ENCODE data around the gene JOSD1.
"Not testable (repeated sequence)": the region's sequence is repeated elsewhere in the genome, so short reads cannot be mapped to it uniquely, and the experiment has no call there.

The JOSD1 gene

DNA sequence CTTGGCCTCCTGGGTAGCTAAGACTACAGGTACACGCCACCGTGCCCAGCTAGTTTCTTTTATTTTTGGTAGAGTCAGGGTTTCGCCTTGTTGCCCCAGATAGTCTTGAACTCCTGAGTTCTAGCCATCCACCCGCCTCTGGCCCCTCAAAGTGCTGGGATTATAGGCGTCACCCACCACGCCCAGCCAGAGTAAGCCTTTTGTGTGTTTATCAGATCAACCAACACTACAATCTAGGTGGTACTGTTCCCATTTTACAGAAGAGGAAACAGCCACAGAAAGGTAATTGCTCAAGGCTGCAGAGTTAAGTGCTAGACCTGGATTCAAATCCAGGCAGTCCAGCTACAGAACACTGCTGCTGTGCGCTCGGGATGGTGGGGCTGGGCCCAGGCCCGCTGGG lies 15.8 kb downstream of the JOSD1 start:
- DNase-seq (ENCODE audit: low read depth in 2 of 2) = no peak

DNA sequence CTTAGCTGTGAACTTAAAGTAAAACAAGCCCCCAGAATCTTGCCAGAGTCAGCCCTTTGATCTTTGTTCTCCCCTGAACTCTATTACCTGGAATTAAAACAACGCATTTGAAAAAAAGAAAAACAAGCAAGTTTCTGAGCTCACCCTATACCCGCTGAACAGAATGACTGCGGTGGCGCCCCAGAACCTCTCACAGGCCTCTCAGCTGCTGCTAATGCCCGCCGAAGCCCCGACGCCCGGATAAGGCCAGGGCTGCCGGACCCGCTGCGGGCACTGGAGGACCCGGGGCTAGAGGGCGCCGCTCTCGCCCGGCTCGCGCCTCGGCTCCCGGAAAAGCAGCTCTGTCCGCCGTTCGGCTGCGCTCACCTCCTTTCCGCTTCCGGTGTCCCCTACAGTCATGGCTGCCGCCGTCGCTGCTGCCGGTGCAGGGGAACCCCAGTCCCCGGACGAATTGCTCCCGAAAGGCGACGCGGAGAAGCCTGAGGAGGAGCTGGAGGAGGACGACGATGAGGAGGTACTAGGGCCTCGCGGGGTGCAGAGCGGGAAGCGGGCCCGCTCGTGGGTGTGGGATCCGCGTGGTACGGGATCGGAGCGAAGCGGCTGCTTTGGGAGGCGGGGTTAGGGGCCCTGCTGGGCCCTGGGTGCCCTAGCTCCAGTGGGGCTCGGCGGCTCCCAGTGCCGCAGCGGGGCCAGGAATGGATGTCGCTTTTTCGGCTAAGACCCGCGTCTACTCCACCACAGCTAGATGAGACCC lies 19.0 kb downstream of the JOSD1 start, which contains the start of gene TOMM22:
Gene TOMM22 (plus strand): TSS at position 376 of the 754 bp plus-strand sequence. CDS start 22 bp downstream, at position 398.
- DNase-seq (ENCODE audit: low read depth in 2 of 2) = peak; percentile 58 to 70

DNA sequence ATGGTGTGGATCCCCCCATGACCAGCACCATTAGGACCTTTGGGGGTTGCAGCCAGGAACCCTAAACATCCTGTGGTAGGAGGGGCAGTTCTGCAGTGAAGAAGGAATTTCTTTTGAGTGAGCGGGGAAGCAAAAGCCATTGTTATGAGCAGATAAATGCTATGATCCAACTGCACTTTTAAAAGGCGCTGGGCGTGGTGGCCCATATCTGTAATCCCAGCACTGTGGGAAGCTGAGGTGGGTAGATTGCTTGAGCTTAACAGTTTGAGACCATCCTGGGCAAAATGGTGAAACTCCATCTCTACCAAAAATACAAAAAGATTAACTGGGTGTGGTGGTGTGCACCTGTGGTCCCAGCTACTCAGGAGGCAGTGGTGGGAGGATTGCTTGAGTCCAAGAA lies 24.9 kb downstream of the JOSD1 start:
- no peak for DNase-seq (ENCODE audit: low read depth in 2 of 2)

DNA sequence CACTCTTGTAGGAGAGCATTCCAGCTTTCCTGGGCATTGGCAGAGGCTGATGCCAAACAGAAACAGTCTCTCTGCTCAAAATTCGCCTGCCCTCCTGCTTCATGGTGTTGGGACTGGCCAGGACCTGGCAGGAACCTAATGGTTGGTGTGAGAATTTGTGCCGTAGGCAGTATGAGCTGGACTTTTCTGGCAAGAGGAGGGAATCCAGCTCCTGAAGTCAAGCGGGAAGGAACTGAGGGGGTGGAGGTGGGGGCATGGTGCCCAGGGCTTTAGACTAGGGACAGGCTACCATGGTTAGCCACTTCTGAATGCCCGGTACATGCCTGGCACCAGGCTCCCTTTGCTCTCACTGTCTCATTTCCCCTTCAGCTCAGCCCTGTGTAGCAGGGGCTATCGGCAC lies 25.9 kb downstream of the JOSD1 start:
- DNase-seq (ENCODE audit: low read depth in 2 of 2) = no peak

DNA sequence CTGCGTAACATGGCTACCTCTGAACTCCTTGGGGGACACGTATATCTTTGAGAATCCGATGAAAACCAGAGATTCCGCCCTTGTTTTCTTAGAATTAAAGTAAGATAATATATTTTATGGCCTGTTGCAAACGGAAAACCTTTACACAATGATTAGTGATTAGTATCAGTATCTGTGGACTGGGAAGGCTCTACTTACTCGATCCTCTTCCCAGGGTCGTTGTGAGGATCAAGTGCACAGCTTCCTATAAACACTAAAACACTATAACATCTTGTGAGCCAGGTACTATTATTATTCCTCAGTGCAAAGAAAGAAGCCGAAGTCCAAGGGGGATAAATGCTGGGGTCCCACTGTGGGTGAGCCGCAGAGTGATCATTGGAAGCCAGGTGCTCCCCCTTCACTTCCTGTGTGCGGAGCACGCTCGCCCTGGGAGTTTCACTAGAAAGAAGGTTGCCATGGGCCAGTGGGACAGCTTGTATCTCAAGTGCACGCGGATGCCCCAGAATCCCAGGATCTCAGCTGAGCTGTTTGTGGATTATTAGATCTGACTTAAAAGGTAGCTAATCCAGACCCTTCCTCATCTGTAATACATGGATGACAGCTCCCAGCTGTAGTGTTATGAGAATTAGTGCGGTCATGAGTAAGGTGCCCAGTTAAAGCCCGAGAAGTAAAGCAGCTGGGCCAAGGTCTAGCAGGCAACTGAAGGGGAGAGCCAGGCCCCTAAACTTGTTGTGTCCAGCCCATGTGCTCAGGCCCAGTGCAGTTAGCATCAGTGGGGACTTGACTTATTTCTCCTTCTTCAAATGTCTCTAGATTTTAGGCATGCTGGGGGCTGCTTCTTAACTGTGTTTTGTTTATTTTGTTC lies 43.5 kb downstream of the JOSD1 start:
- no peak for DNase-seq (ENCODE audit: low read depth in 2 of 2)

DNA sequence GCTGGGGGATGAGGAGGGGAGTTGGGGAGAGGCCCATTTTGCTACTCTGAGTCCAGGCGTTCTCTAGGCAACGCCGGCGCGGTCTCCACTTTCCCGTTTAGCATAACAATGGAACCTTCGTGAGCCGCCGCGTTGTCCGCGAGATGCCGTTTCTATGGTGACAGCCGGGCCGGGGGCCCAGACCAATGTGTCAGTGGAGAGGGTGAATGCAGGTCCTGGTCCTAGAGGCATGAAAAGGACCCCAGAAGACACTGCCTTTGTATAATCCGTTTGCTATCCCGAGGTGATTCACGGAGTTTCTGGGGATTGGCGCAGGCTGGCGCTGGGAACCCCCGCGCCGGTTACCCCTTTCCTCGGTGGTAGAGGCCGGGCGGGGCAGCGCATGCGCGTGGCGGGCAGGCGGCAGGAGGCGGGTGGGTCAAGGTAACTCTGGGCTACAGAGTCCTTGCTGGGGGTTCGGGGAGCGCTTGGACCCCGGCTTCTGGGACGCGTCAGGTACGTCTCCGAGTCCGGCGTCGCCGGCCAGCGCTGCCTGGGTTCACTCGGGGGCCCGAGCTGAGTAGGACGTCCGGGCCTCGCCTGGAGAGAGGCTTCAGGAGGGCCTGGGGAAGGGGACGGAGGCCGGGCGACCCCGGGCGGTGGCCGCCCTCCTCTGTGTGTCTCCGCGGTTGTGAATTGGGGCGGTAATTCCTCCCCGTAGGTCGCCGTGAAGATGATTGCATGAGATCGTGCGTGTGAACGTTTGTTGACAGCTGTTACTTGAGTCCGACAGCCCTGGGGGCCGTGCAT lies 44.3 kb downstream of the JOSD1 start, which contains the start of the genes CBY1 and FAM227A:
Gene CBY1 (plus strand): TSS at position 383 of the 789 bp plus-strand sequence. CDS start 11,417 bp downstream, outside the sequence.
Gene FAM227A (minus strand): TSS at position 137 of the 789 bp plus-strand sequence. CDS start 6,224 bp downstream, outside the sequence.
- DNase-seq (ENCODE audit: low read depth in 2 of 2) = peak; percentile 68 to 75

DNA sequence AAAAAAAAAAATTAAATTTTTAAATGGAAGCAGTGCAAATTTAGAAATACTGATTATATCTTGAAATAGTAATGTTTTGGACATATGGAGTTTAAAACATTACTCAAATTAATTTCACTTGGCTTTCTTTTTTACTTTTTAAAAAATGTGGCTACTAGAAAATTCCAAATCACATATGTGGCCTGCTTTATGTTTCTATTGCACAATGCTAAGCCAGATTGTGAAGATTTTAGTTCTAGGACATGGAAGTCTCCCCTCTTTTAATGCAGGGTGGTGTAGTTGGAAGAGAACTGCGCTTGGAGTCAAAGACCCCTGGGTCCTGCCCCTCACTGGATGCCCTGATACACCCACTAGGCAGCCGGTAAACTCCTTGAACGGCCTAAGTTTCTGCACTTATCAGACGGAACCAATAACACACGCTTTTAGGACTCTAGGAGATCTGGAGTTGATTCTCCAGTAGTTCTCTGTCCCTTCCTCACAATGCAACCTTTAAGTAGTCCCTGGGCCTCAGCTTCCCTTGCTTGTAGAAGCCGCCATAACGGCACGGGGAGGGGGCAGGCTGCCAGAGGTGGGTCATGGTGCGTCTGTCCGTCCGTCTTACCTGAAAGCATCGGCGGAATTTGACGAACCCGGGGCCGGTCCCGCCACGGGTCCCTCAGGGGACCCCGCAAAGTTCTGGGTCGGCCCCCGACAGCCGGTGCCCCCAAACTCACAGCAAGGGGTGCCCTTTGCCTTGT lies 45.1 kb downstream of the JOSD1 start:
- no peak for DNase-seq (ENCODE audit: low read depth in 2 of 2)

DNA sequence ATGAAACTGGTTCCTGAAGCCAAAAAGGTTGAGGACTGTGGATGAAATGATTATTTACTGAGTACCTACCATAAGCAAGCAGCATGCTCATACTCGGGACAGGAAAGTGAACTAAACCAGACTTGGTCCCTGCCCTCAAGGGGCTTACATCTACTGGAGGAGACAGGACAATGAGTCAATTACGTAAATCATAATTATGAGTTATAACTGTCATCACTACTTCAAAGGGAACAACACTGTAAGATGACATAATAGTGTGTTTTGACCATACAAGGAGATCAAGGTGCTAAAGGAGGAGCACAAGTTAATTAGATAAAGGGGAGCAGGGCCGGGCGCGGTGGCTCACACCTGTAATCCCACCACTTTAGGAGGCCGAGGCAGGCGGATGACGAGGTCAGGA lies 47.0 kb downstream of the JOSD1 start:
- no peak for DNase-seq (ENCODE audit: low read depth in 2 of 2)

DNA sequence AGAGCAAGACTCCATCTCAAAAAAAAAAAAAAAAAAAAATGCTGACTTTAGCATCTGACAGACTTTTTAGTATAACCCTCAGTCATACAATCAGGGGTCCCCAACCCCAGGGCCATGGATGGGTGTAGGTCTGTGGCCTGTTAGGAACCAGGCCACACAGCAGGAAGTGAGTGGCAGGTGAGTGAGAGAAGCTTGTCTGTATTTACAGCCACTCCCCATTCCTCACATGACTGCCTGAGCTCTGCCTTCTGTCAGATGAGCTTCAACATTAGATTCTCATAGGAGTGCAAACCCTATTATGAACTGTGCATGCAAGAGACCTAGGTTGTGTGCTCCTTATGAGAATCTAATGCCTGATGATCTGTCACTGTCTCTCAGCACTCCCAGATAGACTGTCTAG lies 47.9 kb downstream of the JOSD1 start:
- no peak for DNase-seq (ENCODE audit: low read depth in 2 of 2)

DNA sequence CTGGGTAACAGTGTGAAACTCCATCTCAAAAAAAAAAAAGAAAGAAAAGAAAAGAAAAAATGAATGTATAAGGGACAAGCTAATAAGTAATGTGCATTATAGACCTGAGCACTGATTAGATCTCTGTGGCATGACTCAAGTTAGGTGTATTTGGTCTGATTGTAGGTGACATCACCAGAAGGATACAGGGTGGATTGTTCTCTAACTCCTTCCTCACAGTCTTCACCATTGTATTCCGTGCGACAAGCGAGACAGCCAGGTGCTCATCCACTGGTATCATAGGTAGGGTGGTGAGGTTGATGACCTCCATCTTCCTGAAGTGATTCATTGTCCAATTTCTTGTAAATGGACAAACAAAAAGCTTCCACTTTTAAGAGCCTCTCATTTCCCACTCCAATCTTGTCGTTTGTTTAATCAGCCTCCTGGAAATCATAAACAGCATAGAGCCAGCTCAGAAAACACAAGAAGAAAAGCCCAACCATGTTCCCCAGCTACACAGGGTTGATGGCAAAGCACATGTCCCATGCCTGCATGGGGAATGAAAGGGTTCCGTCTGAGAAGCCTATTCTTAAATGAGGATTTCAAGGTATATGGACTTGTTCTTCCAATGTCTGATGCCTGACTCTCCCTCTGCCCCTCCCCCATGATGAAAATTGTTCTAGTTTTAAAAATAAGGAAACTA lies 50.8 kb downstream of the JOSD1 start:
- no peak for DNase-seq (ENCODE audit: low read depth in 2 of 2)

DNA sequence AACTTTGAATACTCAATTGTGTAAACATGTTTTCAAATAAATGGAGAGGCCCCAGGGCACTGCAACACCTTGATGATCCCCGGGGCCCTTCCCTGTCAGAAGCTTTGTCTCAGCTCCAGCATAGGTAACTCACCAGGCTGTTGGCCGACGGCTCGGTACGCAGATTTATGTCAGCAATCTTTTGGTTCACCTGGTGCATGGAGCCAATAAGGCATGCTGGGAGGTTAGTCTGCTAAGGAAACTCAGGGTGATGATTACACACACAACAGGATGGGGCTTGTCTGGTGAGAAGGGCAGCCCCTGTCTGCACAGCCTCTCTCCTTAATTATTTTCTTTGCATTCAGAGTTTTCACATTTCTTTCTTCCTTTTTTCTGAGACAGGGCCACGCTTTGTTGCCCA lies 55.3 kb downstream of the JOSD1 start:
- no peak for DNase-seq (ENCODE audit: low read depth in 2 of 2)

DNA sequence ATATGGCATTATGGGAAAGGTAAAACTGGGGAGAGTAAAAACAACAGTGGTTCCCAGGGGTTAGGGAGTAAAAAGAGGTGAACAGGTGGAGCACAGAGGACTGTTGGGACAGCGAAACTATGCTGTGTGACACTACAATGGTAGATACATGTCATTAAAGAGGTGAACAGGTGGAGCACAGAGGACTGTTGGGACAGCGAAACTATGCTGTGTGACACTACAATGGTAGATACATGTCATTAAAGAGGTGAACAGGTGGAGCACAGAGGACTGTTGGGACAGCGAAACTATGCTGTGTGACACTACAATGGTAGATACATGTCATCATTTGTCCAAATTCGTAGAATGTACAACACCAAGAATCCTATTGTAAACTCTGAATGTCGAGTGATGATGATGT lies 56.5 kb downstream of the JOSD1 start:
- not testable (repeated sequence) for DNase-seq (ENCODE audit: low read depth in 2 of 2)

DNA sequence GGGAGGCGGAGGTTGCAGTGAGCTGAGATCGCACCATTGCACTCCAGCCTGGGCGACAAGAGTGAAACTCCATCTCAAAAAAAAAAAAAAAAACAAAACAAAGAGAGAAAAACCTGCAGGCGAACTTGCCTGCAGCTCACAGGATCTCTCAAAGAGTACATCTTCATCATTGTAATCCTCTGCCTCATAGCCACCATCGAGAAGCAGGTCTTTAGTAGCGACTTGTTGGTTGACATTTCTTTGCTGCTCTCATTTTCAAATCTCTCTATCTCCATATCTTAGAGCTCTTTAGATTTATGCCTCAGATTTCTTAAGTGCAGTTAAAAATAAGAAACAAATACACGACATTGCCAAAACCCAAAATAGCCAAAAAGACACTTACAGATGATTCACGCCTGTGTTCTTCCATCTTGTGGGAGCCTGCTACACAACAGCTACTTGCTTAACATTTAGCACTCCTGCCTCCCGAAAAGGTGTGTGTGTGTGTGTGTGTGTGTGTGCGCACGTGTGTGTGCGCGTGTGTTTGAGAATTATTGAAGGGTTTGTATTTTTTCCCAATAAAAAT lies 59.2 kb downstream of the JOSD1 start:
- DNase-seq (ENCODE audit: low read depth in 2 of 2) = no peak

DNA sequence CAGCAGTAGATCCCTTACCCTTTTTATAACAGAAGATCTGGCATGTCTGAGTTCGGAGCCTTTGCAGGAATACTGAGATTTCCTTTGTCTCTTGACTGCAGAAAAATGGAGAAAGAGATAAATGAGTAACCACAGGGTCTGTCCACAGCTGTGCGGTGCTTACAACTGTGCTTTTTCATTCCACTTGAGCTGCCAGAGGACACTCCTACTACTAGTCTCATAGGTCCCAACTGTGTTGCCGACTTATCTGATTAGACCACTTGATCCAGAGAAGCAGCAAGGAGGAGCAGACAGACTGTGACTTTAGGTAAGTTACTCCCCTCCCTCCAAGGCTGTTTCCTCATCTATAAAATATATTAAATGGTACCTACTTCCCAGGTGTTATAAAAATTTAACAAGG lies 62.0 kb downstream of the JOSD1 start:
- no peak for DNase-seq (ENCODE audit: low read depth in 2 of 2)

DNA sequence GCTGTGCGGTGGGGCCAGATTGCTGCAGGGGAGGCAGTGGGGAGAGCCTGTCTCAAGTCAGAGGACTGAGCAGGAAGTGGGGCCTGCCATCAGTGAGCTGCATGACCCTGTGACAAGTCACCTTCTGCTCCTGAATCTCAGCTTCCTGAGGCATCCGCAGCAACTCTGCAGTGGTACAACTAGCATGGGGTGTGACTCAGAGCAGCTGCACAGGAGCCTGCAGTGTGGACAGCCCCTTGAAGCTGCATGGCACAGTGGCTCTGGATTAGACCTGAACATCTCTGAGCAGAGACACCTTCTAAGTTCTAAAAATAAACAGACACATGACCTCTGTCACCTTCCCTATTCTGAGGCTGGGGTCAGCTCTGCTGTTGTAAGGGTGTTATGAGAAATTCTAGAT lies 62.5 kb downstream of the JOSD1 start:
- no peak for DNase-seq (ENCODE audit: low read depth in 2 of 2)

All from activated CD8-positive, alpha-beta memory T cell treated with anti-CD3 and anti-CD28 coated beads for 4 hours (primary cell).